Measurements from ENCODE around the gene ITGA11.
"Not testable (repeated sequence)": the region's sequence is repeated elsewhere in the genome, so short reads cannot be mapped to it uniquely, and the experiment has no call there.

The ITGA11 gene

GRCh38 chr15:68405378-68406250 lies 26.3 kb downstream of the ITGA11 start:
- Histone ChIP-seq H3K4me1 (ENCODE audit: control insufficient read depth, insufficient read depth, low read length) (no peaks in the 10 kb centered on the region), H3K4me3 (ENCODE audit: low read length) (no peak overlapping the region), H3K9ac (ENCODE audit: low read length) (no peak overlapping the region), H3K9me3 (ENCODE audit: control insufficient read depth, low read length) (no peaks in the 10 kb centered on the region), H3K36me3 (ENCODE audit: control insufficient read depth, insufficient read depth, low read length) (no peaks in the 10 kb centered on the region), H3K27me3 (ENCODE audit: control insufficient read depth, insufficient read depth, low read length) (peaks cover 8% of the 10 kb centered on the region)

- no peak overlapping the region for H3K9ac ChIP-seq (ENCODE audit: low read length)
- H3K4me3 ChIP-seq (ENCODE audit: low read length): no peak overlapping the region
- peaks cover 4% of the 10 kb centered on the region for H3K4me1 ChIP-seq (ENCODE audit: control insufficient read depth, insufficient read depth, low read length)
- H3K36me3 ChIP-seq (ENCODE audit: control insufficient read depth, insufficient read depth, low read length): no peaks in the 10 kb centered on the region
- H3K9me3 ChIP-seq (ENCODE audit: control insufficient read depth, low read length): no peaks in the 10 kb centered on the region
- H3K27me3 ChIP-seq (ENCODE audit: control insufficient read depth, insufficient read depth, low read length): peaks cover 5% of the 10 kb centered on the region
Measured at GRCh38 chr15:68404056-68404798, 27.7 kb downstream of the ITGA11 start.

GRCh38 chr15:68403161-68403941 lies 28.6 kb downstream of the ITGA11 start:
- Histone ChIP-seq H3K9ac (ENCODE audit: low read length) (no peak overlapping the region), H3K9me3 (ENCODE audit: control insufficient read depth, low read length) (no peaks in the 10 kb centered on the region), H3K27me3 (ENCODE audit: control insufficient read depth, insufficient read depth, low read length) (peaks cover 5% of the 10 kb centered on the region), H3K4me3 (ENCODE audit: low read length) (no peak overlapping the region), H3K4me1 (ENCODE audit: control insufficient read depth, insufficient read depth, low read length) (peaks cover 4% of the 10 kb centered on the region), H3K36me3 (ENCODE audit: control insufficient read depth, insufficient read depth, low read length) (no peaks in the 10 kb centered on the region)

GRCh38 chr15:68402432-68403160 lies 29.4 kb downstream of the ITGA11 start:
- Histone ChIP-seq H3K4me1 (ENCODE audit: control insufficient read depth, insufficient read depth, low read length) (peaks cover 4% of the 10 kb centered on the region), H3K9ac (ENCODE audit: low read length) (no peak overlapping the region), H3K4me3 (ENCODE audit: low read length) (no peak overlapping the region), H3K36me3 (ENCODE audit: control insufficient read depth, insufficient read depth, low read length) (no peaks in the 10 kb centered on the region), H3K9me3 (ENCODE audit: control insufficient read depth, low read length) (no peaks in the 10 kb centered on the region), H3K27me3 (ENCODE audit: control insufficient read depth, insufficient read depth, low read length) (no peaks in the 10 kb centered on the region)

- no peaks in the 10 kb centered on the region for H3K27me3 ChIP-seq (ENCODE audit: control insufficient read depth, insufficient read depth, low read length)
- no peak overlapping the region for H3K4me3 ChIP-seq (ENCODE audit: low read length)
- H3K36me3 ChIP-seq (ENCODE audit: control insufficient read depth, insufficient read depth, low read length): no peaks in the 10 kb centered on the region
- no peak overlapping the region for H3K9ac ChIP-seq (ENCODE audit: low read length)
- H3K4me1 ChIP-seq (ENCODE audit: control insufficient read depth, insufficient read depth, low read length): peaks cover 4% of the 10 kb centered on the region
- H3K9me3 ChIP-seq (ENCODE audit: control insufficient read depth, low read length): no peaks in the 10 kb centered on the region
Measured at GRCh38 chr15:68401496-68402431, 30.2 kb downstream of the ITGA11 start.

GRCh38 chr15:68400066-68400456 lies 31.9 kb downstream of the ITGA11 start:
- peaks cover 4% of the 10 kb centered on the region for H3K4me1 ChIP-seq (ENCODE audit: control insufficient read depth, insufficient read depth, low read length)
- no peaks in the 10 kb centered on the region for H3K27me3 ChIP-seq (ENCODE audit: control insufficient read depth, insufficient read depth, low read length)
- no peak overlapping the region for H3K9ac ChIP-seq (ENCODE audit: low read length)
- no peaks in the 10 kb centered on the region for H3K9me3 ChIP-seq (ENCODE audit: control insufficient read depth, low read length)
- no peaks in the 10 kb centered on the region for H3K36me3 ChIP-seq (ENCODE audit: control insufficient read depth, insufficient read depth, low read length)
- H3K4me3 ChIP-seq (ENCODE audit: low read length): no peak overlapping the region

GRCh38 chr15:68399096-68400065 lies 32.6 kb downstream of the ITGA11 start:
- Histone ChIP-seq H3K9ac (ENCODE audit: low read length) (no peak overlapping the region), H3K4me3 (ENCODE audit: low read length) (no peak overlapping the region), H3K9me3 (ENCODE audit: control insufficient read depth, low read length) (no peaks in the 10 kb centered on the region), H3K27me3 (ENCODE audit: control insufficient read depth, insufficient read depth, low read length) (no peaks in the 10 kb centered on the region), H3K36me3 (ENCODE audit: control insufficient read depth, insufficient read depth, low read length) (no peaks in the 10 kb centered on the region), H3K4me1 (ENCODE audit: control insufficient read depth, insufficient read depth, low read length) (peaks cover 4% of the 10 kb centered on the region)

- not testable (repeated sequence) for H3K36me3 ChIP-seq (ENCODE audit: control insufficient read depth, insufficient read depth, low read length); H3K4me3 ChIP-seq (ENCODE audit: low read length); H3K9ac ChIP-seq (ENCODE audit: low read length); H3K4me1 ChIP-seq (ENCODE audit: control insufficient read depth, insufficient read depth, low read length); H3K27me3 ChIP-seq (ENCODE audit: control insufficient read depth, insufficient read depth, low read length); H3K9me3 ChIP-seq (ENCODE audit: control insufficient read depth, low read length)
Measured at GRCh38 chr15:68397999-68398398, 34.0 kb downstream of the ITGA11 start.

- Histone ChIP-seq H3K9me3 (ENCODE audit: control insufficient read depth, low read length) (no peaks in the 10 kb centered on the region), H3K4me3 (ENCODE audit: low read length) (no peak overlapping the region), H3K9ac (ENCODE audit: low read length) (no peak overlapping the region), H3K36me3 (ENCODE audit: control insufficient read depth, insufficient read depth, low read length) (no peaks in the 10 kb centered on the region), H3K4me1 (ENCODE audit: control insufficient read depth, insufficient read depth, low read length) (peaks cover 4% of the 10 kb centered on the region), H3K27me3 (ENCODE audit: control insufficient read depth, insufficient read depth, low read length) (peaks cover 6% of the 10 kb centered on the region)
Measured at GRCh38 chr15:68396068-68396467, 35.9 kb downstream of the ITGA11 start.

GRCh38 chr15:68391121-68391520 lies 40.8 kb downstream of the ITGA11 start:
- Histone ChIP-seq H3K9ac (ENCODE audit: low read length) (no peak overlapping the region), H3K4me3 (ENCODE audit: low read length) (no peak overlapping the region), H3K4me1 (ENCODE audit: control insufficient read depth, insufficient read depth, low read length) (no peaks in the 10 kb centered on the region), H3K27me3 (ENCODE audit: control insufficient read depth, insufficient read depth, low read length) (peaks cover 6% of the 10 kb centered on the region), H3K36me3 (ENCODE audit: control insufficient read depth, insufficient read depth, low read length) (no peaks in the 10 kb centered on the region), H3K9me3 (ENCODE audit: control insufficient read depth, low read length) (no peaks in the 10 kb centered on the region)
